ENCODE data around the gene SARDH. TPM values are rescaled to one million over a fixed set of nuclear protein-coding genes. Genes with fewer than 3 reads are reported as not detected.
A peak's percentile ranks its signal among the peaks of the same experiment; 100 is the strongest.

Gene SARDH
- total RNA-seq, 1 donor from 2014 or later: 6.8 TPM

DNA sequence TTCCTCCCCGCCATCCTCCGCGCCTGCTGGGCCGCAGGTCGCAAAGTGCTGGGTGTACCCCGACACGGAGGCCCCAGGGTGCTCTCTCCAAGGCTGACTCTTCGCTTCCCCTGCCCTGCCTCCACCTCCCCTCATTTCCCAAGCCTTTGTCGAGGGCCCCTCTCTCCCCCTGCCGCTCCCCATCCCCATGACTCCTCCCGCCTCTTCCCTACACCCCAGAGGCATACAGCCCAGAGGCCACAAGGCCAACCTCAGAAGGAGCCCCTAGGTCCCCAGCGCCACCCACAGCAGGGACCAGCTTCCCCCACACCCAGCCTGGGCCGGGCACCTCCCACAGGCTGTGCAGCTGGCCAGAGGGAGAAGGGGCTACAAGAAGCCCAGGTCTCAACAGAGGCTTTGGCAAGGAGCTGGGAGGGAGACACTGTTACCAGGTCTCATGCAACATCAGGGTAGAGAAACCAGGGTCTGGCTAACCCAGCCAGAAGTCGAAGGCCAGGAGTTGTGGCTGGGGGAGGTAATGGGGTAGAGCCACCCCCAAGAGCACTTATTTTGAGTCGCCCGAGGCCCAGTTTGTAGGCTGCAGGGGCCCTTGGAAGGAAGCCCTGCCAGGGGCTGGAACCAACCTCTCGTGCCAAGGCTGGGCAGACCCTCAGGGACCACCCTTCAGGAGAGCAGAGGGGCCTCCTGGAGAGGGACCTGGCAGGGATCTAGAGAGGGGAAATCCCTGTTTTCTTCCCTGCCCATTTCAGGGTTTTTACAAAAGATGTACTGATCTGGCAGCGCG is 24.5 kb upstream of the SARDH start:
- no peak overlapping the region for H3K4me3 Mint-ChIP-seq
- H3K27ac Mint-ChIP-seq: no peak overlapping the region
- peaks cover 46% of the 10 kb centered on the region for H3K36me3 Mint-ChIP-seq
- TF ChIP-seq, protein P1, sequence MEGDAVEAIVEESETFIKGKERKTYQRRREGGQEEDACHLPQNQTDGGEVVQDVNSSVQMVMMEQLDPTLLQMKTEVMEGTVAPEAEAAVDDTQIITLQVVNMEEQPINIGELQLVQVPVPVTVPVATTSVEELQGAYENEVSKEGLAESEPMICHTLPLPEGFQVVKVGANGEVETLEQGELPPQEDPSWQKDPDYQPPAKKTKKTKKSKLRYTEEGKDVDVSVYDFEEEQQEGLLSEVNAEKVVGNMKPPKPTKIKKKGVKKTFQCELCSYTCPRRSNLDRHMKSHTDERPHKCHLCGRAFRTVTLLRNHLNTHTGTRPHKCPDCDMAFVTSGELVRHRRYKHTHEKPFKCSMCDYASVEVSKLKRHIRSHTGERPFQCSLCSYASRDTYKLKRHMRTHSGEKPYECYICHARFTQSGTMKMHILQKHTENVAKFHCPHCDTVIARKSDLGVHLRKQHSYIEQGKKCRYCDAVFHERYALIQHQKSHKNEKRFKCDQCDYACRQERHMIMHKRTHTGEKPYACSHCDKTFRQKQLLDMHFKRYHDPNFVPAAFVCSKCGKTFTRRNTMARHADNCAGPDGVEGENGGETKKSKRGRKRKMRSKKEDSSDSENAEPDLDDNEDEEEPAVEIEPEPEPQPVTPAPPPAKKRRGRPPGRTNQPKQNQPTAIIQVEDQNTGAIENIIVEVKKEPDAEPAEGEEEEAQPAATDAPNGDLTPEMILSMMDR (conservative IDR thresholded peaks at IDR 0.05): no peak
- DNase-seq (ENCODE audit: extremely low spot score, unreplicated experiment): peak; percentile 50
- H3K27me3 Mint-ChIP-seq: no peaks in the 10 kb centered on the region
- peaks cover 4% of the 10 kb centered on the region for H3K4me1 Mint-ChIP-seq (ENCODE audit: unreplicated experiment)
- no peaks in the 10 kb centered on the region for H3K9me3 Mint-ChIP-seq

GRCh38 chr9:133761641-133762248 is 23.6 kb upstream of the SARDH start:
- no peak overlapping the region for H3K4me3 Mint-ChIP-seq
- H3K4me1 Mint-ChIP-seq (ENCODE audit: unreplicated experiment): peaks cover 4% of the 10 kb centered on the region
- peaks cover 37% of the 10 kb centered on the region for H3K36me3 Mint-ChIP-seq
- TF ChIP-seq, protein P1 (conservative IDR thresholded peaks at IDR 0.05): no peak
- H3K27me3 Mint-ChIP-seq: no peaks in the 10 kb centered on the region
- DNase-seq (ENCODE audit: extremely low spot score, unreplicated experiment): peak; percentile 44
- H3K27ac Mint-ChIP-seq: no peak overlapping the region
- no peaks in the 10 kb centered on the region for H3K9me3 Mint-ChIP-seq

- Mint-ChIP-seq H3K9me3 (no peaks in the 10 kb centered on the region), H3K36me3 (peaks cover 33% of the 10 kb centered on the region), H3K4me3 (no peak overlapping the region), H3K4me1 (ENCODE audit: unreplicated experiment) (peaks cover 4% of the 10 kb centered on the region), H3K27ac (no peak overlapping the region), H3K27me3 (no peaks in the 10 kb centered on the region)
- no peak for DNase-seq (ENCODE audit: extremely low spot score, unreplicated experiment)
- TF ChIP-seq, protein P1 (conservative IDR thresholded peaks at IDR 0.05): no peak
These were observed 22.6 kb upstream of the SARDH start for GRCh38 chr9:133760713-133761290.

GRCh38 chr9:133759946-133760345 is 21.8 kb upstream of the SARDH start:
- H3K36me3 Mint-ChIP-seq: peaks cover 26% of the 10 kb centered on the region
- H3K27ac Mint-ChIP-seq: no peak overlapping the region
- no peak for DNase-seq (ENCODE audit: extremely low spot score, unreplicated experiment)
- no peak overlapping the region for H3K4me3 Mint-ChIP-seq
- H3K4me1 Mint-ChIP-seq (ENCODE audit: unreplicated experiment): peaks cover 9% of the 10 kb centered on the region
- TF ChIP-seq, protein P1 (conservative IDR thresholded peaks at IDR 0.05): no peak
- H3K9me3 Mint-ChIP-seq: peaks cover 5% of the 10 kb centered on the region
- H3K27me3 Mint-ChIP-seq: no peaks in the 10 kb centered on the region

GRCh38 chr9:133759146-133759900 is 21.2 kb upstream of the SARDH start:
- Mint-ChIP-seq H3K4me3 (no peak overlapping the region), H3K36me3 (peaks cover 20% of the 10 kb centered on the region), H3K27ac (no peak overlapping the region), H3K27me3 (no peaks in the 10 kb centered on the region), H3K4me1 (ENCODE audit: unreplicated experiment) (peaks cover 16% of the 10 kb centered on the region), H3K9me3 (peaks cover 6% of the 10 kb centered on the region)
- TF ChIP-seq, protein P1 (conservative IDR thresholded peaks at IDR 0.05): no peak
- peak; percentile 48 for DNase-seq (ENCODE audit: extremely low spot score, unreplicated experiment)

Data from type B pancreatic cell (in vitro differentiated cells).